Measurements from ENCODE around the gene DENND4A. TPM values are rescaled to one million over a fixed set of nuclear protein-coding genes. Genes with fewer than 3 reads are reported as not detected.

The DENND4A gene
- total and polyA plus RNA-seq, 9 of the 15 experiments (the other 6 are each of a cell fraction or from before 2014, with no cell fraction given) = 6.8 to 32.3 (median 19.9) TPM

DNA sequence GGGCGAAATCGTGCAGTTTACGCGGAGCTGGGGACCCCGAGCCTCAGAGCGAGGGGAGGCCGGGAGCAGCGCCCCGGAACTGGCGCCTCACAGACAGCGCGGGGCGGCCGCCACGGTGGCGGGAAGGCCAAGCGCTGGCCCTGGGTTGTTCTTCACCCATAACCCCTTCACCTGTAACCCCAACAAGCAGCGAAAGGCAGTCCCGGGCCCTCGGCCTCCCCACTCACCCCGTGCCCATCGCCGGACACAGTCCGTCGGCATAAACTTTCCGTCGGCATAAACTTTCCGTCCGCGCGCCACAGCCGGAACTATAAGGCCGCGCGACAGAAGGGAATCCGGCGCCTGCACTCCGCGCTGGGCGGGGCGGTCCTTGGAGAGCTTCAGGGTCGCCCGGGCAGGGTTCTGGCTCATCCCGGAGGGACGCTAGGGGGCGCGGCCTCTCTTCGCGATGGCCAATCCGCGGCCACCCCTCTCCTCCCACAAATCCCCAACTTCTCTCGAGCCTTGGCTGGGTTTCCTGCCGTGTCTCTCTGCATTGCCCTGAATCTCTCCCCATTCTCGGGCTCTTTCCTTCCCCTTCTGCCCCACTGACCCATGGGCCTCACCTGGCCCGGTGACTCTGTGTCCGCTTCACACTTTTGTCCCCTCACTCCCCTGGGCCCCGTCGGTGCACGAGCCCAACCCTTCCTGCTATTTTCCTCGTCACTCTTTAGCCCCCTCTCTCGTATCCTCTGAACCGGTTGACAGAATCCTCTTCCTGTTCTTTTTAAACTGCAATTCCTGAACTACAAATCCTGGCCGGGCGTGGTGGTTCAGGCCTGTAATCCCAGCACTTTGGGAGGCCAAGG is 181.0 kb downstream of the DENND4A start, which contains the start of gene INTS14 (continued):
- TF ChIP-seq, protein P1, sequence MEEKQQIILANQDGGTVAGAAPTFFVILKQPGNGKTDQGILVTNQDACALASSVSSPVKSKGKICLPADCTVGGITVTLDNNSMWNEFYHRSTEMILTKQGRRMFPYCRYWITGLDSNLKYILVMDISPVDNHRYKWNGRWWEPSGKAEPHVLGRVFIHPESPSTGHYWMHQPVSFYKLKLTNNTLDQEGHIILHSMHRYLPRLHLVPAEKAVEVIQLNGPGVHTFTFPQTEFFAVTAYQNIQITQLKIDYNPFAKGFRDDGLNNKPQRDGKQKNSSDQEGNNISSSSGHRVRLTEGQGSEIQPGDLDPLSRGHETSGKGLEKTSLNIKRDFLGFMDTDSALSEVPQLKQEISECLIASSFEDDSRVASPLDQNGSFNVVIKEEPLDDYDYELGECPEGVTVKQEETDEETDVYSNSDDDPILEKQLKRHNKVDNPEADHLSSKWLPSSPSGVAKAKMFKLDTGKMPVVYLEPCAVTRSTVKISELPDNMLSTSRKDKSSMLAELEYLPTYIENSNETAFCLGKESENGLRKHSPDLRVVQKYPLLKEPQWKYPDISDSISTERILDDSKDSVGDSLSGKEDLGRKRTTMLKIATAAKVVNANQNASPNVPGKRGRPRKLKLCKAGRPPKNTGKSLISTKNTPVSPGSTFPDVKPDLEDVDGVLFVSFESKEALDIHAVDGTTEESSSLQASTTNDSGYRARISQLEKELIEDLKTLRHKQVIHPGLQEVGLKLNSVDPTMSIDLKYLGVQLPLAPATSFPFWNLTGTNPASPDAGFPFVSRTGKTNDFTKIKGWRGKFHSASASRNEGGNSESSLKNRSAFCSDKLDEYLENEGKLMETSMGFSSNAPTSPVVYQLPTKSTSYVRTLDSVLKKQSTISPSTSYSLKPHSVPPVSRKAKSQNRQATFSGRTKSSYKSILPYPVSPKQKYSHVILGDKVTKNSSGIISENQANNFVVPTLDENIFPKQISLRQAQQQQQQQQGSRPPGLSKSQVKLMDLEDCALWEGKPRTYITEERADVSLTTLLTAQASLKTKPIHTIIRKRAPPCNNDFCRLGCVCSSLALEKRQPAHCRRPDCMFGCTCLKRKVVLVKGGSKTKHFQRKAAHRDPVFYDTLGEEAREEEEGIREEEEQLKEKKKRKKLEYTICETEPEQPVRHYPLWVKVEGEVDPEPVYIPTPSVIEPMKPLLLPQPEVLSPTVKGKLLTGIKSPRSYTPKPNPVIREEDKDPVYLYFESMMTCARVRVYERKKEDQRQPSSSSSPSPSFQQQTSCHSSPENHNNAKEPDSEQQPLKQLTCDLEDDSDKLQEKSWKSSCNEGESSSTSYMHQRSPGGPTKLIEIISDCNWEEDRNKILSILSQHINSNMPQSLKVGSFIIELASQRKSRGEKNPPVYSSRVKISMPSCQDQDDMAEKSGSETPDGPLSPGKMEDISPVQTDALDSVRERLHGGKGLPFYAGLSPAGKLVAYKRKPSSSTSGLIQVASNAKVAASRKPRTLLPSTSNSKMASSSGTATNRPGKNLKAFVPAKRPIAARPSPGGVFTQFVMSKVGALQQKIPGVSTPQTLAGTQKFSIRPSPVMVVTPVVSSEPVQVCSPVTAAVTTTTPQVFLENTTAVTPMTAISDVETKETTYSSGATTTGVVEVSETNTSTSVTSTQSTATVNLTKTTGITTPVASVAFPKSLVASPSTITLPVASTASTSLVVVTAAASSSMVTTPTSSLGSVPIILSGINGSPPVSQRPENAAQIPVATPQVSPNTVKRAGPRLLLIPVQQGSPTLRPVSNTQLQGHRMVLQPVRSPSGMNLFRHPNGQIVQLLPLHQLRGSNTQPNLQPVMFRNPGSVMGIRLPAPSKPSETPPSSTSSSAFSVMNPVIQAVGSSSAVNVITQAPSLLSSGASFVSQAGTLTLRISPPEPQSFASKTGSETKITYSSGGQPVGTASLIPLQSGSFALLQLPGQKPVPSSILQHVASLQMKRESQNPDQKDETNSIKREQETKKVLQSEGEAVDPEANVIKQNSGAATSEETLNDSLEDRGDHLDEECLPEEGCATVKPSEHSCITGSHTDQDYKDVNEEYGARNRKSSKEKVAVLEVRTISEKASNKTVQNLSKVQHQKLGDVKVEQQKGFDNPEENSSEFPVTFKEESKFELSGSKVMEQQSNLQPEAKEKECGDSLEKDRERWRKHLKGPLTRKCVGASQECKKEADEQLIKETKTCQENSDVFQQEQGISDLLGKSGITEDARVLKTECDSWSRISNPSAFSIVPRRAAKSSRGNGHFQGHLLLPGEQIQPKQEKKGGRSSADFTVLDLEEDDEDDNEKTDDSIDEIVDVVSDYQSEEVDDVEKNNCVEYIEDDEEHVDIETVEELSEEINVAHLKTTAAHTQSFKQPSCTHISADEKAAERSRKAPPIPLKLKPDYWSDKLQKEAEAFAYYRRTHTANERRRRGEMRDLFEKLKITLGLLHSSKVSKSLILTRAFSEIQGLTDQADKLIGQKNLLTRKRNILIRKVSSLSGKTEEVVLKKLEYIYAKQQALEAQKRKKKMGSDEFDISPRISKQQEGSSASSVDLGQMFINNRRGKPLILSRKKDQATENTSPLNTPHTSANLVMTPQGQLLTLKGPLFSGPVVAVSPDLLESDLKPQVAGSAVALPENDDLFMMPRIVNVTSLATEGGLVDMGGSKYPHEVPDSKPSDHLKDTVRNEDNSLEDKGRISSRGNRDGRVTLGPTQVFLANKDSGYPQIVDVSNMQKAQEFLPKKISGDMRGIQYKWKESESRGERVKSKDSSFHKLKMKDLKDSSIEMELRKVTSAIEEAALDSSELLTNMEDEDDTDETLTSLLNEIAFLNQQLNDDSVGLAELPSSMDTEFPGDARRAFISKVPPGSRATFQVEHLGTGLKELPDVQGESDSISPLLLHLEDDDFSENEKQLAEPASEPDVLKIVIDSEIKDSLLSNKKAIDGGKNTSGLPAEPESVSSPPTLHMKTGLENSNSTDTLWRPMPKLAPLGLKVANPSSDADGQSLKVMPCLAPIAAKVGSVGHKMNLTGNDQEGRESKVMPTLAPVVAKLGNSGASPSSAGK (IDR thresholded peaks at IDR 0.05) = peak; percentile 75
- TF ChIP-seq, protein P2, sequence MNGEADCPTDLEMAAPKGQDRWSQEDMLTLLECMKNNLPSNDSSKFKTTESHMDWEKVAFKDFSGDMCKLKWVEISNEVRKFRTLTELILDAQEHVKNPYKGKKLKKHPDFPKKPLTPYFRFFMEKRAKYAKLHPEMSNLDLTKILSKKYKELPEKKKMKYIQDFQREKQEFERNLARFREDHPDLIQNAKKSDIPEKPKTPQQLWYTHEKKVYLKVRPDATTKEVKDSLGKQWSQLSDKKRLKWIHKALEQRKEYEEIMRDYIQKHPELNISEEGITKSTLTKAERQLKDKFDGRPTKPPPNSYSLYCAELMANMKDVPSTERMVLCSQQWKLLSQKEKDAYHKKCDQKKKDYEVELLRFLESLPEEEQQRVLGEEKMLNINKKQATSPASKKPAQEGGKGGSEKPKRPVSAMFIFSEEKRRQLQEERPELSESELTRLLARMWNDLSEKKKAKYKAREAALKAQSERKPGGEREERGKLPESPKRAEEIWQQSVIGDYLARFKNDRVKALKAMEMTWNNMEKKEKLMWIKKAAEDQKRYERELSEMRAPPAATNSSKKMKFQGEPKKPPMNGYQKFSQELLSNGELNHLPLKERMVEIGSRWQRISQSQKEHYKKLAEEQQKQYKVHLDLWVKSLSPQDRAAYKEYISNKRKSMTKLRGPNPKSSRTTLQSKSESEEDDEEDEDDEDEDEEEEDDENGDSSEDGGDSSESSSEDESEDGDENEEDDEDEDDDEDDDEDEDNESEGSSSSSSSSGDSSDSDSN (IDR thresholded peaks at IDR 0.05; ENCODE audit: borderline replicate concordance in 1 of 2, low read depth in 2 of 2, low read length in 2 of 2) = peak; percentile 74 to 97; a peak in 3 of 4 replicates
- TF ChIP-seq KLF1 (tag; IDR thresholded peaks at IDR 0.05) = peak; percentile 85
- TF ChIP-seq FIP1L1 (IDR thresholded peaks at IDR 0.05; ENCODE audit: low read depth, low read length, poor library complexity, severe bottlenecking) = peak; percentile 98
- peak; percentile 96 for TF ChIP-seq PCBP1 (IDR thresholded peaks at IDR 0.05; ENCODE audit: low read depth, low read length, poor library complexity, severe bottlenecking)
- peak; percentile 89 for TF ChIP-seq NBN (IDR thresholded peaks at IDR 0.05; ENCODE audit: low read depth)
- no peak for TF ChIP-seq KAT2B (IDR thresholded peaks at IDR 0.05; ENCODE audit: low read depth, low read length)
- TF ChIP-seq, protein P3, sequence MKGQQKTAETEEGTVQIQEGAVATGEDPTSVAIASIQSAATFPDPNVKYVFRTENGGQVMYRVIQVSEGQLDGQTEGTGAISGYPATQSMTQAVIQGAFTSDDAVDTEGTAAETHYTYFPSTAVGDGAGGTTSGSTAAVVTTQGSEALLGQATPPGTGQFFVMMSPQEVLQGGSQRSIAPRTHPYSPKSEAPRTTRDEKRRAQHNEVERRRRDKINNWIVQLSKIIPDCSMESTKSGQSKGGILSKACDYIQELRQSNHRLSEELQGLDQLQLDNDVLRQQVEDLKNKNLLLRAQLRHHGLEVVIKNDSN (CRISPR knock-in tag; IDR thresholded peaks at IDR 0.05) = peak; percentile 52
- TF ChIP-seq MIER1 (IDR thresholded peaks at IDR 0.05; ENCODE audit: low read depth) = peak; percentile 24; the same call in 1 of the 2 replicates
- peak; percentile 84 for TF ChIP-seq ELF2 (CRISPR knock-in tag; IDR thresholded peaks at IDR 0.05)
- peak; percentile 64 to 79; a peak in 2 of 4 replicates for TF ChIP-seq SIN3A (IDR thresholded peaks at IDR 0.05; ENCODE audit: borderline replicate concordance in 2 of 2, control insufficient read depth in 1 of 2, low read depth in 2 of 2, low read length in 2 of 2)
